Measurements from ENCODE around the gene RAX.

- TF ChIP-seq CTCF (IDR thresholded peaks at IDR 0.05) = no peak
- no peak for TF ChIP-seq POLR2AphosphoS5 (IDR thresholded peaks at IDR 0.05; ENCODE audit: insufficient read depth in 1 of 2, low read depth in 1 of 2)
These were observed 42.1 kb downstream of the RAX start for GRCh38 chr18:59231114-59231513.
